Transverse colon (tissue), 4 donors: ENCODE data around the gene CEP44.

Source experiments
- EP300 ChIP-seq: sonication (generic); formaldehyde crosslinking; IDR thresholded peaks from one replicate; pipeline ENCODE4 v1.6.1; 2017; ENCODE audit warnings: antibody characterized with exemption, low read depth
- POLR2AphosphoS5 ChIP-seq, 3 donors: sonication (generic); formaldehyde crosslinking; IDR thresholded peaks; one replicate each; pipeline ENCODE4 v1.6.1; 2016; ENCODE audit warnings: antibody characterized with exemption in 3 of 3
- TF ChIP-seq, protein P1 (sequence below), 5 experiments: fragments of 200-600 bp in 3 of 5; fragments of 450-650 bp in 2 of 5; sonication (generic) in 3 of 5; IDR thresholded peaks; 1 replicate in 2 of 5; 2 replicates in 3 of 5; pipeline ENCODE4 v1.5.1; 2016 to 2017; ENCODE audit warnings: antibody characterized with exemption in 5 of 5, inconsistent platforms in 3 of 5, mild to moderate bottlenecking in 2 of 5, moderate library complexity in 1 of 5

DNA sequence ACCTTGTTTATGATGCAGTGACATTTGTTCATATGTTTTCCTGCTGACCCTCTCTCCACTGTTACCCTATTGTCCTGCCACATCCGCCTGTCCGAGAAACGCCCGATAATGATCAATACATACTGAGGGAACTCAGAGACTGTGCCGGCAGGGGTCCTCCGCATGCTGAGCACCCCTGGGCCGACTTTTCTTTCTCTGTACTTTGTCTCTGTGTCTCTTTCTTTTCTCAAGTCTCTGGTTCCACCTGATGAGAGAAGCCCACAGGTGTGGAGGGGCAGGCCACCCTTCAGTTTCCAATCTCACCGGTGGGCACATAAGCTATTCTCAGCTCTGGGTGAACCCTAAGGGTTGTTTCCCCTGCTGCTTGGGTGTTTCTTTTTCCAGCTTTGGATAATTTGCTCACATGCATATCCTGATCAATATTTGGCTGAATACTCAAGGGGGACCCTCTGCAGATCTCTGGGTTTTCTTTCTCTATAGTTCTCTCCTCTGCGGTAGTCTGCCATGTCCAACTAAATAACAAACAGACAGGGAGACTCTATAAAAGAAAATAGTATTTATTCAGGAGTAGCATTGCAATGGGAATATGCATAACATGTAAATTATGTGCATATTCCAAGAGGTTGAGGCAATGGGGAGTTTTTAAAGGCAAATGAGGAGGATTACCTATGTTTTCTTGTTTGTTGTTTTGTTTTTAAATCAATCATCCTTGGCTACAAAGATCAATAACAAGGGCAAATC lies 97.2 kb downstream of the CEP44 start:
- no peak for TF ChIP-seq POLR2AphosphoS5 (IDR thresholded peaks at IDR 0.05)
- TF ChIP-seq, protein P1, sequence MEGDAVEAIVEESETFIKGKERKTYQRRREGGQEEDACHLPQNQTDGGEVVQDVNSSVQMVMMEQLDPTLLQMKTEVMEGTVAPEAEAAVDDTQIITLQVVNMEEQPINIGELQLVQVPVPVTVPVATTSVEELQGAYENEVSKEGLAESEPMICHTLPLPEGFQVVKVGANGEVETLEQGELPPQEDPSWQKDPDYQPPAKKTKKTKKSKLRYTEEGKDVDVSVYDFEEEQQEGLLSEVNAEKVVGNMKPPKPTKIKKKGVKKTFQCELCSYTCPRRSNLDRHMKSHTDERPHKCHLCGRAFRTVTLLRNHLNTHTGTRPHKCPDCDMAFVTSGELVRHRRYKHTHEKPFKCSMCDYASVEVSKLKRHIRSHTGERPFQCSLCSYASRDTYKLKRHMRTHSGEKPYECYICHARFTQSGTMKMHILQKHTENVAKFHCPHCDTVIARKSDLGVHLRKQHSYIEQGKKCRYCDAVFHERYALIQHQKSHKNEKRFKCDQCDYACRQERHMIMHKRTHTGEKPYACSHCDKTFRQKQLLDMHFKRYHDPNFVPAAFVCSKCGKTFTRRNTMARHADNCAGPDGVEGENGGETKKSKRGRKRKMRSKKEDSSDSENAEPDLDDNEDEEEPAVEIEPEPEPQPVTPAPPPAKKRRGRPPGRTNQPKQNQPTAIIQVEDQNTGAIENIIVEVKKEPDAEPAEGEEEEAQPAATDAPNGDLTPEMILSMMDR (IDR thresholded peaks at IDR 0.05) = no peak
- TF ChIP-seq EP300 = no peak
